Astrocyte (in vitro differentiated cells and primary cell): ENCODE measurements around the gene ZER1. TPM values are rescaled to one million over a fixed set of nuclear protein-coding genes. Genes with fewer than 3 reads are reported as not detected.
A peak's percentile ranks its signal among the peaks of the same experiment; 100 is the strongest.

ENCODE experiments used
- DNase-seq: peaks from one replicate; pipeline ENCODE4 v3.0.0-alpha.2; 2010; ENCODE audit warnings: low read depth
- FAIRE-seq: peaks from 2 replicates; lab custom pipeline; 2011; peaks lifted over from hg19 to GRCh38; lab: Jason Lieb, UNC
- H2AFZ ChIP-seq: 2 replicates; pipeline ENCODE4 v1.6.0; 2012; ENCODE audit warnings: low read depth, low read length, inconsistent platforms
- H3K27ac ChIP-seq: 2 replicates; pipeline ENCODE4 v1.5.1; 2011; ENCODE audit warnings: low read depth, low read length, inconsistent platforms
- H3K27me3 ChIP-seq: 2 replicates; pipeline ENCODE4 v1.6.0; 2011; ENCODE audit warnings: low read length, inconsistent platforms; ENCODE audit not compliant: insufficient read depth
- H3K36me3 ChIP-seq: 2 replicates; pipeline ENCODE4 v1.5.1; 2011; ENCODE audit warnings: low read length, inconsistent platforms; ENCODE audit not compliant: insufficient read depth
- H3K4me1 ChIP-seq: 2 replicates; pipeline ENCODE4 v1.5.1; 2011; ENCODE audit warnings: low read length, inconsistent platforms; ENCODE audit not compliant: insufficient read depth
- H3K4me2 ChIP-seq: 2 replicates; pipeline ENCODE4 v1.6.0; 2012; ENCODE audit warnings: low read length, inconsistent platforms
- H3K4me3 ChIP-seq: 2 replicates; pipeline ENCODE4 v1.5.1; 2011; ENCODE audit warnings: low read depth, mild to moderate bottlenecking, low read length, inconsistent platforms; ENCODE audit not compliant: insufficient read depth
- H3K79me2 ChIP-seq: 2 replicates; pipeline ENCODE4 v1.6.0; 2012; ENCODE audit warnings: mild to moderate bottlenecking, low read length, inconsistent platforms; ENCODE audit not compliant: insufficient read depth
- H3K9ac ChIP-seq: 2 replicates; pipeline ENCODE4 v1.6.0; 2012; ENCODE audit warnings: mild to moderate bottlenecking, low read length, inconsistent platforms
- H3K9me3 ChIP-seq: 2 replicates; pipeline ENCODE4 v1.5.1; 2012; ENCODE audit warnings: low read depth, mild to moderate bottlenecking, low read length, inconsistent platforms; ENCODE audit not compliant: insufficient read depth
- H4K20me1 ChIP-seq: 2 replicates; pipeline ENCODE4 v1.6.0; 2012; ENCODE audit warnings: low read length, inconsistent platforms; ENCODE audit not compliant: insufficient read depth
- H3K27ac Mint-ChIP-seq: one replicate; pipeline ENCODE4 v1.8.0; 2021; ENCODE audit warnings: mild to moderate bottlenecking, mixed read lengths; ENCODE audit not compliant: unreplicated experiment
- H3K27me3 Mint-ChIP-seq: one replicate; pipeline ENCODE4 v1.8.0; 2021; ENCODE audit warnings: low read depth, mixed read lengths; ENCODE audit not compliant: unreplicated experiment
- H3K36me3 Mint-ChIP-seq: one replicate; pipeline ENCODE4 v1.8.0; 2021; ENCODE audit warnings: low read depth, mixed read lengths; ENCODE audit not compliant: unreplicated experiment
- H3K4me1 Mint-ChIP-seq: one replicate; pipeline ENCODE4 v1.8.0; 2021; ENCODE audit warnings: low read depth, mixed read lengths; ENCODE audit not compliant: unreplicated experiment
- H3K4me3 Mint-ChIP-seq: one replicate; pipeline ENCODE4 v1.8.0; 2021; ENCODE audit warnings: mild to moderate bottlenecking, moderate library complexity, mixed read lengths; ENCODE audit not compliant: unreplicated experiment
- H3K9me3 Mint-ChIP-seq: one replicate; pipeline ENCODE4 v1.8.0; 2021; ENCODE audit warnings: mild to moderate bottlenecking, mixed read lengths; ENCODE audit not compliant: unreplicated experiment
- CTCF ChIP-seq: IDR thresholded peaks from 2 replicates; pipeline ENCODE4 v1.5.1; 2011; ENCODE audit warnings: low read depth, mild to moderate bottlenecking, inconsistent platforms, low read length, moderate library complexity; ENCODE audit not compliant: insufficient read depth
- EZH2 ChIP-seq: IDR thresholded peaks from 2 replicates; pipeline ENCODE4 v1.6.1; 2012; ENCODE audit warnings: mild to moderate bottlenecking, low read length, inconsistent platforms; ENCODE audit not compliant: insufficient read depth
- total RNA-seq: library from RNA; stranded (reverse); gene quantifications from 2 replicates; pipeline ENCODE4 v1.2.1, GENCODE V29; 2021

Gene ZER1
- total RNA-seq, 1 donor from 2014 or later, result 31.0 TPM

GRCh38 chr9:128818099-128818838, 46.5 kb upstream of the ZER1 start, which contains the start of gene ENDOG:
TSS of gene ENDOG (plus strand) at chr9:128818500. CDS start at chr9:128818685, 185 bp downstream.
- H3K9ac ChIP-seq, result peak within 1 kb of the TSS; percentile 71

GRCh38 chr9:128810873-128811272, 39.1 kb upstream of the ZER1 start:
- no peaks in the 10 kb centered on the region for H3K4me1 ChIP-seq
- H3K27ac Mint-ChIP-seq, result no peak overlapping the region
- H3K4me3 Mint-ChIP-seq, result no peak overlapping the region
- DNase-seq, result no peak
- H3K9me3 Mint-ChIP-seq, result no peaks in the 10 kb centered on the region
- H3K27me3 Mint-ChIP-seq, result no peaks in the 10 kb centered on the region
- H3K36me3 ChIP-seq, result no peaks in the 10 kb centered on the region
- no peak overlapping the region for H3K4me2 ChIP-seq
- TF ChIP-seq EZH2 (no peak), CTCF (no peak)
- peaks cover 5% of the 10 kb centered on the region for H3K36me3 Mint-ChIP-seq
- H3K79me2 ChIP-seq, result no peaks in the 10 kb centered on the region
- no peaks in the 10 kb centered on the region for H3K4me1 Mint-ChIP-seq
- H2AFZ ChIP-seq, result no peak overlapping the region
- H3K9me3 ChIP-seq, result no peaks in the 10 kb centered on the region
- H3K4me3 ChIP-seq, result no peak overlapping the region
- no peak for FAIRE-seq
- no peaks in the 10 kb centered on the region for H3K27me3 ChIP-seq
- no peak overlapping the region for H3K9ac ChIP-seq
- H3K27ac ChIP-seq, result no peak overlapping the region
- no peaks in the 10 kb centered on the region for H4K20me1 ChIP-seq

More at GRCh38 chr9:128818099-128818838, 46.5 kb upstream of the ZER1 start, which contains the start of gene ENDOG:
- peaks cover 4% of the 10 kb centered on the region for H3K36me3 Mint-ChIP-seq
- FAIRE-seq (peak; percentile 54), DNase-seq (peak; percentile 81)
- H3K4me1 Mint-ChIP-seq, result peaks cover 2% of the 10 kb centered on the region
- H3K27me3 Mint-ChIP-seq, result no peaks in the 10 kb centered on the region
- Histone ChIP-seq H3K4me1 (peaks cover 8% of the 10 kb centered on the region), H2AFZ (peak within 1 kb of the TSS; percentile 89), H3K36me3 (peaks cover 7% of the 10 kb centered on the region), H3K79me2 (peaks cover 3% of the 10 kb centered on the region), H3K9me3 (no peaks in the 10 kb centered on the region), H3K4me2 (peak within 1 kb of the TSS; percentile 86), H3K27ac (peak within 1 kb of the TSS; percentile 55), H4K20me1 (peaks cover 30% of the 10 kb centered on the region), H3K27me3 (no peaks in the 10 kb centered on the region), H3K4me3 (peak within 1 kb of the TSS; percentile 72)
- peak within 1 kb of the TSS; percentile 77 for H3K27ac Mint-ChIP-seq
- no peak for TF ChIP-seq EZH2
- peak; percentile 88 for TF ChIP-seq CTCF
- H3K4me3 Mint-ChIP-seq, result peak within 1 kb of the TSS; percentile 89
- no peaks in the 10 kb centered on the region for H3K9me3 Mint-ChIP-seq

- Mint-ChIP-seq H3K36me3 (peaks cover 5% of the 10 kb centered on the region), H3K4me1 (no peaks in the 10 kb centered on the region), H3K27ac (no peak overlapping the region), H3K27me3 (no peaks in the 10 kb centered on the region), H3K9me3 (no peaks in the 10 kb centered on the region), H3K4me3 (no peak overlapping the region)
- no peaks in the 10 kb centered on the region for H3K27me3 ChIP-seq
- no peak overlapping the region for H3K27ac ChIP-seq
- no peaks in the 10 kb centered on the region for H4K20me1 ChIP-seq
- TF ChIP-seq CTCF (no peak), EZH2 (no peak)
- H3K4me2 ChIP-seq, result no peak overlapping the region
- no peaks in the 10 kb centered on the region for H3K79me2 ChIP-seq
- no peak for FAIRE-seq
- H3K4me3 ChIP-seq, result no peak overlapping the region
- H3K36me3 ChIP-seq, result no peaks in the 10 kb centered on the region
- no peak for DNase-seq
- H3K9ac ChIP-seq, result no peak overlapping the region
- no peak overlapping the region for H2AFZ ChIP-seq
- no peaks in the 10 kb centered on the region for H3K4me1 ChIP-seq
- no peaks in the 10 kb centered on the region for H3K9me3 ChIP-seq
These were observed 38.1 kb upstream of the ZER1 start for GRCh38 chr9:128809831-128810230.
